ENCODE results near the gene TRAPPC3. TPM values are rescaled to one million over a fixed set of nuclear protein-coding genes. Genes with fewer than 3 reads are reported as not detected.

TRAPPC3 gene
- total RNA-seq, 1 donor = 94.6 TPM

DNA sequence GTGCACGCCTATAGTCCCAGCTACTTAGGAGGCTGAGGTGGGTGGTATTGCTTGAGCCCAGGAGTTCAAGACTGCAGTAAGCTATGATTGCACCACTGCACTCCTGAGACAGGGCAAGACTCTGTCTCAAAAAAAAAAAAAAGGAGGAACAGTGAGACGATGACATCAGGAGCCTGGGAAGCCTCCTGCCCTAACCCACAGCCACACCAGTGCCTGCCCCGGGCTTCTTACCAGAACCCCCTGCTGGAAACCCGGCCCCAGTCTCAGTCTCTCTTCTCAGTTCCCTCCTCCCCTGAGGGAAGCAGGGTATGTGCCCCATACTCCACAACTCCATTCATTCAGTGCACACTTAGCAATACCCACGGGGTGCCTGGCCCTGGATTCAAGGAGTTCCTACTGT is 33.4 kb downstream of the TRAPPC3 start:
- DNase-seq (ENCODE audit: low read depth) = peak; percentile 71
- no peak for TF ChIP-seq CTCF (IDR thresholded peaks at IDR 0.05; ENCODE audit: insufficient read depth, low read depth, low read length)
- no peak overlapping the region for H3K4me3 ChIP-seq (ENCODE audit: low read depth, low read length)

GRCh38 chr1:36115200-36115669 is 34.1 kb downstream of the TRAPPC3 start:
- no peak overlapping the region for H3K4me3 ChIP-seq (ENCODE audit: low read depth, low read length)
- TF ChIP-seq CTCF (IDR thresholded peaks at IDR 0.05; ENCODE audit: insufficient read depth, low read depth, low read length) = no peak
- peak; percentile 60 for DNase-seq (ENCODE audit: low read depth)

GRCh38 chr1:36114371-36114770 is 34.9 kb downstream of the TRAPPC3 start:
- no peak overlapping the region for H3K4me3 ChIP-seq (ENCODE audit: low read depth, low read length)
- DNase-seq (ENCODE audit: low read depth) = no peak
- no peak for TF ChIP-seq CTCF (IDR thresholded peaks at IDR 0.05; ENCODE audit: insufficient read depth, low read depth, low read length)

DNA sequence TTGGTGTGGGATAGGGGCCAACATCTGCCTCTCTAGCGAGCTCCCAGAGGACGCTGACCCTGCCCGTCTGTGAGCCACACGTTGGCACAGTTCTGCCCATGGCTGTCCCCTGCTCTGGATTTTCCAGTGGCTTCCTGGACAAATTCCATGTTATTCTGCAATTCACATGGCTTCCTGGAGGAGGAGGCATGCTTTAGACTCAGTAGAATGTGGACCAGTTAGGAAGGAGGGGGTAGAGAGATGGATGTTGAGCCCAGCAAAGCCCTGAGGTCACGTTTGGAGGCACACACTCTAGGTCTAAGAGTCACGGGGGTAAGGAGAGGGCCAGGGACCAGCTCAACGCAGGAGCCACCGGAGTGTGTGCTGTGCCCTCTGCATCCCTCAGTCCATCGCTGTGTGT is 36.5 kb downstream of the TRAPPC3 start:
- no peak for DNase-seq (ENCODE audit: low read depth)
- no peak overlapping the region for H3K4me3 ChIP-seq (ENCODE audit: low read depth, low read length)
- TF ChIP-seq CTCF (IDR thresholded peaks at IDR 0.05; ENCODE audit: insufficient read depth, low read depth, low read length) = no peak

- H3K4me3 ChIP-seq (ENCODE audit: low read depth, low read length) = no peak overlapping the region
- TF ChIP-seq CTCF (IDR thresholded peaks at IDR 0.05; ENCODE audit: insufficient read depth, low read depth, low read length) = no peak
- no peak for DNase-seq (ENCODE audit: low read depth)
Observed at GRCh38 chr1:36111151-36111550, 38.1 kb downstream of the TRAPPC3 start.

DNA sequence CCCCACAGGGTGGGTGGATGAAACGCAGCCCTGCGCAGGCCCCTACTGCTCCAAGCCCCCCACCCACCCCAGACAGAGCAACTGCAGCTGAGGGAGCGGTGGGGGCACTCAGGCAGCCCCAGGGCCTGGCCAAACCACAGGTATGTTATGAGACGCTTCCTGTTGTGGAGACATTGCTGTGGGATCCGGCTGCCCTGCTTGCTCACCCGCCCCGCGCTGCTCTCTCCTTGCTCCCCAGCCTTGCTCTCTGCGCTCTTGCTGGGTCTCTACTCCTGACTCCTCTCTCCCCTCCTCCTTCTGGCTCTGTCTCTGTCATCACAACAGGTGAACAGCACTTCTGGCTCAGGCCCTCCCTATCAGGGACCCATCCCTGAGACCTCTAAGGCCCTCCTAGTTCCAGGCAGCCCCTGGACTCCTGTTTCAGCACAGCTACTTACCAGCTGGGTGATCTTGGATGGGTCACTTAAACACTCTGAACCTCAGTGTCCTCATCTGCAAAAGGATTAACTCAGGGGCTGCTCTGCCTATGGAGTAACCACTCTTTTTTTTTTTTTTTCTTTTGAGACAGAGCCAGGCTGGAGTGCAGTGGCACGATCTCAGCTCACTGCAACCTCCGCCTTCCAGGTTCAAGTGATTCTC is 40.1 kb downstream of the TRAPPC3 start:
- no peak for TF ChIP-seq CTCF (IDR thresholded peaks at IDR 0.05; ENCODE audit: insufficient read depth, low read depth, low read length)
- DNase-seq (ENCODE audit: low read depth) = peak; percentile 86
- no peak overlapping the region for H3K4me3 ChIP-seq (ENCODE audit: low read depth, low read length)

GRCh38 chr1:36108314-36108713 is 41.0 kb downstream of the TRAPPC3 start:
- DNase-seq (ENCODE audit: low read depth) = peak; percentile 92
- no peak overlapping the region for H3K4me3 ChIP-seq (ENCODE audit: low read depth, low read length)
- no peak for TF ChIP-seq CTCF (IDR thresholded peaks at IDR 0.05; ENCODE audit: insufficient read depth, low read depth, low read length)
